Measurements from ENCODE around the gene C3orf62. TPM values are rescaled to one million over a fixed set of nuclear protein-coding genes. Genes with fewer than 3 reads are reported as not detected.
"Not testable (repeated sequence)": the region's sequence is repeated elsewhere in the genome, so short reads cannot be mapped to it uniquely, and the experiment has no call there.

The C3orf62 gene
- total RNA-seq, 1 donor: 5.0 TPM

- no peaks in the 10 kb centered on the region for H3K27me3 ChIP-seq (ENCODE audit: insufficient read depth, low read length)
- peaks cover 15% of the 10 kb centered on the region for H3K4me1 ChIP-seq (ENCODE audit: insufficient read depth, low read length)
- no peak overlapping the region for H3K4me3 ChIP-seq (ENCODE audit: low read length)
Measured at GRCh38 chr3:49253512-49253911, 23.5 kb downstream of the C3orf62 start.

GRCh38 chr3:49248840-49249227, 28.2 kb downstream of the C3orf62 start:
- Histone ChIP-seq H3K9me3 (ENCODE audit: low read depth, low read length) (no peaks in the 10 kb centered on the region), H3K4me1 (ENCODE audit: insufficient read depth, low read length) (peaks cover 30% of the 10 kb centered on the region), H3K4me3 (ENCODE audit: low read length) (no peak overlapping the region), H3K27me3 (ENCODE audit: insufficient read depth, low read length) (no peaks in the 10 kb centered on the region)

More at GRCh38 chr3:49253512-49253911, 23.5 kb downstream of the C3orf62 start:
- no peaks in the 10 kb centered on the region for H3K9me3 ChIP-seq (ENCODE audit: low read depth, low read length)

GRCh38 chr3:49244581-49245205, 32.3 kb downstream of the C3orf62 start:
- Histone ChIP-seq H3K9me3 (ENCODE audit: low read depth, low read length) (no peaks in the 10 kb centered on the region), H3K27me3 (ENCODE audit: insufficient read depth, low read length) (no peaks in the 10 kb centered on the region), H3K4me3 (ENCODE audit: low read length) (no peak overlapping the region), H3K4me1 (ENCODE audit: insufficient read depth, low read length) (peaks cover 34% of the 10 kb centered on the region)

- not testable (repeated sequence) for H3K27me3 ChIP-seq (ENCODE audit: insufficient read depth, low read length); H3K9me3 ChIP-seq (ENCODE audit: low read depth, low read length)
- H3K4me1 ChIP-seq (ENCODE audit: insufficient read depth, low read length): peaks cover 31% of the 10 kb centered on the region
Measured at GRCh38 chr3:49240091-49240490, 36.9 kb downstream of the C3orf62 start.

GRCh38 chr3:49238274-49239127, 38.5 kb downstream of the C3orf62 start:
- no peak overlapping the region for H3K4me3 ChIP-seq (ENCODE audit: low read length)
- H3K27me3 ChIP-seq (ENCODE audit: insufficient read depth, low read length): no peaks in the 10 kb centered on the region
- H3K9me3 ChIP-seq (ENCODE audit: low read depth, low read length): peaks cover 4% of the 10 kb centered on the region
- peaks cover 25% of the 10 kb centered on the region for H3K4me1 ChIP-seq (ENCODE audit: insufficient read depth, low read length)

More at GRCh38 chr3:49240091-49240490, 36.9 kb downstream of the C3orf62 start:
- not testable (repeated sequence) for H3K4me3 ChIP-seq (ENCODE audit: low read length)

GRCh38 chr3:49237344-49237743, 39.7 kb downstream of the C3orf62 start:
- Histone ChIP-seq H3K4me3 (ENCODE audit: low read length) (no peak overlapping the region), H3K4me1 (ENCODE audit: insufficient read depth, low read length) (peaks cover 25% of the 10 kb centered on the region), H3K9me3 (ENCODE audit: low read depth, low read length) (peaks cover 16% of the 10 kb centered on the region), H3K27me3 (ENCODE audit: insufficient read depth, low read length) (no peaks in the 10 kb centered on the region)

- H3K27me3 ChIP-seq (ENCODE audit: insufficient read depth, low read length): no peaks in the 10 kb centered on the region
- no peak overlapping the region for H3K4me3 ChIP-seq (ENCODE audit: low read length)
- peaks cover 25% of the 10 kb centered on the region for H3K4me1 ChIP-seq (ENCODE audit: insufficient read depth, low read length)
- H3K9me3 ChIP-seq (ENCODE audit: low read depth, low read length): peaks cover 17% of the 10 kb centered on the region
Measured at GRCh38 chr3:49236226-49236625, 40.8 kb downstream of the C3orf62 start.

GRCh38 chr3:49228817-49229216, 48.2 kb downstream of the C3orf62 start:
- H3K9me3 ChIP-seq (ENCODE audit: low read depth, low read length): peaks cover 25% of the 10 kb centered on the region
- H3K4me3 ChIP-seq (ENCODE audit: low read length); H3K27me3 ChIP-seq (ENCODE audit: insufficient read depth, low read length); H3K4me1 ChIP-seq (ENCODE audit: insufficient read depth, low read length): not testable (repeated sequence)

- H3K27me3 ChIP-seq (ENCODE audit: insufficient read depth, low read length): no peaks in the 10 kb centered on the region
- H3K4me1 ChIP-seq (ENCODE audit: insufficient read depth, low read length): no peaks in the 10 kb centered on the region
- no peak overlapping the region for H3K4me3 ChIP-seq (ENCODE audit: low read length)
- H3K9me3 ChIP-seq (ENCODE audit: low read depth, low read length): no peaks in the 10 kb centered on the region
Measured at GRCh38 chr3:49222002-49222401, 55.0 kb downstream of the C3orf62 start.

GRCh38 chr3:49220985-49221563, 56.0 kb downstream of the C3orf62 start:
- H3K4me1 ChIP-seq (ENCODE audit: insufficient read depth, low read length); H3K27me3 ChIP-seq (ENCODE audit: insufficient read depth, low read length); H3K9me3 ChIP-seq (ENCODE audit: low read depth, low read length); H3K4me3 ChIP-seq (ENCODE audit: low read length): not testable (repeated sequence)

- H3K4me3 ChIP-seq (ENCODE audit: low read length): no peak overlapping the region
- H3K4me1 ChIP-seq (ENCODE audit: insufficient read depth, low read length): no peaks in the 10 kb centered on the region
- no peaks in the 10 kb centered on the region for H3K27me3 ChIP-seq (ENCODE audit: insufficient read depth, low read length)
Measured at GRCh38 chr3:49219132-49219531, 57.9 kb downstream of the C3orf62 start.

More at GRCh38 chr3:49219132-49219531, 57.9 kb downstream of the C3orf62 start:
- H3K9me3 ChIP-seq (ENCODE audit: low read depth, low read length): no peaks in the 10 kb centered on the region

Other genes with a start within 250 kb of the C3orf62 start
- 81.5 TPM for gene IMPDH2, start 247.8 kb downstream of the C3orf62 start, total RNA-seq
- gene QRICH1, start 183.2 kb downstream of the C3orf62 start, total RNA-seq: 143 TPM
- 262 TPM for gene QARS1, start 172.5 kb downstream of the C3orf62 start, total RNA-seq
- 21.5 TPM for gene USP19, start 156.4 kb downstream of the C3orf62 start, total RNA-seq
- 3.1 TPM for gene LAMB2, start 144.2 kb downstream of the C3orf62 start, total RNA-seq
- gene CCDC71, start 110.9 kb downstream of the C3orf62 start, total RNA-seq: 15.4 TPM
- 2.7 TPM for gene KLHDC8B, start 105.6 kb downstream of the C3orf62 start, total RNA-seq
- gene USP4, start 62.8 kb upstream of the C3orf62 start, total RNA-seq: 65.2 TPM
- 149 TPM for gene GPX1, start 81.1 kb upstream of the C3orf62 start, total RNA-seq
- 595 TPM for gene RHOA, start 134.7 kb upstream of the C3orf62 start, total RNA-seq
- 15.3 TPM for gene TCTA, start 135.2 kb upstream of the C3orf62 start, total RNA-seq
- 2.6 TPM for gene AMT, start 145.2 kb upstream of the C3orf62 start, total RNA-seq
- 3.7 TPM for gene NICN1, start 152.1 kb upstream of the C3orf62 start, total RNA-seq
- gene DAG1, start 193.0 kb upstream of the C3orf62 start, total RNA-seq: 9.4 TPM

All from mononuclear cell (primary cell).